NB4 (cell line): ENCODE data around the gene FPR2.

Experiments
- MYC ChIP-seq: IDR thresholded peaks from 2 replicates; pipeline ENCODE4 v1.6.1; 2011; ENCODE audit warnings: low read depth, low read length
- POLR2A ChIP-seq: IDR thresholded peaks from 2 replicates; pipeline ENCODE4 v1.6.1; 2011; ENCODE audit warnings: mild to moderate bottlenecking; ENCODE audit not compliant: insufficient read length; ENCODE audit errors: extremely low read depth
- TF ChIP-seq, protein P1 (sequence below): IDR thresholded peaks from one replicate; pipeline ENCODE4 v1.5.1; 2012; ENCODE audit warnings: low read depth, low read length
- TF ChIP-seq, protein P2 (sequence below): IDR thresholded peaks from 2 replicates; pipeline ENCODE4 v1.6.1; 2011; ENCODE audit warnings: low read depth, low read length

DNA sequence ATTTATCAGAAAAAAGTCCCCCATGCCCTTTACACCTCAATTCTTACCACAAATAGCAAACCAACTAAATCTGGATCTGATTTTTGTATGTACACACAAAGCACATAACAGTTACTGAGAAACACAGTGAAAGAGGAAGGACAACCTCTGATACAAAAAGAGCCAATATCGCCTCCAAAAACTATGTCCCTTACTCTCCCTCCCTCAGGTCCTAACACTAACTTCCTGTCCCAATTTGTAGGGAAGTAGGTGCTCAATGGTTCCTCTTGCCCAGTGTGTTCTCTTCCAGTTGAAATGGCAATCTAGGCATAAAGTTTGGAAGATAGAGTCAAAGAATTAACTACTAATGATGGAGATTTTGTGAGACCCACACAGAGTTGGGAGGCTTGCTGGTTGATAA, 18.2 kb downstream of the FPR2 start:
- TF ChIP-seq, protein P1, sequence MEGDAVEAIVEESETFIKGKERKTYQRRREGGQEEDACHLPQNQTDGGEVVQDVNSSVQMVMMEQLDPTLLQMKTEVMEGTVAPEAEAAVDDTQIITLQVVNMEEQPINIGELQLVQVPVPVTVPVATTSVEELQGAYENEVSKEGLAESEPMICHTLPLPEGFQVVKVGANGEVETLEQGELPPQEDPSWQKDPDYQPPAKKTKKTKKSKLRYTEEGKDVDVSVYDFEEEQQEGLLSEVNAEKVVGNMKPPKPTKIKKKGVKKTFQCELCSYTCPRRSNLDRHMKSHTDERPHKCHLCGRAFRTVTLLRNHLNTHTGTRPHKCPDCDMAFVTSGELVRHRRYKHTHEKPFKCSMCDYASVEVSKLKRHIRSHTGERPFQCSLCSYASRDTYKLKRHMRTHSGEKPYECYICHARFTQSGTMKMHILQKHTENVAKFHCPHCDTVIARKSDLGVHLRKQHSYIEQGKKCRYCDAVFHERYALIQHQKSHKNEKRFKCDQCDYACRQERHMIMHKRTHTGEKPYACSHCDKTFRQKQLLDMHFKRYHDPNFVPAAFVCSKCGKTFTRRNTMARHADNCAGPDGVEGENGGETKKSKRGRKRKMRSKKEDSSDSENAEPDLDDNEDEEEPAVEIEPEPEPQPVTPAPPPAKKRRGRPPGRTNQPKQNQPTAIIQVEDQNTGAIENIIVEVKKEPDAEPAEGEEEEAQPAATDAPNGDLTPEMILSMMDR: no peak
- TF ChIP-seq, protein P2, sequence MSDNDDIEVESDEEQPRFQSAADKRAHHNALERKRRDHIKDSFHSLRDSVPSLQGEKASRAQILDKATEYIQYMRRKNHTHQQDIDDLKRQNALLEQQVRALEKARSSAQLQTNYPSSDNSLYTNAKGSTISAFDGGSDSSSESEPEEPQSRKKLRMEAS: no peak
- TF ChIP-seq POLR2A (no peak), MYC (no peak)
